Glutamatergic neuron (in vitro differentiated cells): ENCODE data around the gene SF3A2. TPM values are rescaled to one million over a fixed set of nuclear protein-coding genes. Genes with fewer than 3 reads are reported as not detected.
A peak's percentile ranks its signal among the peaks of the same experiment; 100 is the strongest.

Source experiments
- DNase-seq: peaks from one replicate; pipeline ENCODE4 v3.0.0; 2022
- H3K27ac Mint-ChIP-seq: one replicate; pipeline ENCODE4 v1.8.0; 2020; ENCODE audit warnings: mild to moderate bottlenecking, mixed read lengths, inconsistent platforms; ENCODE audit not compliant: unreplicated experiment
- H3K27me3 Mint-ChIP-seq: one replicate; pipeline ENCODE4 v1.8.0; 2020; ENCODE audit warnings: mild to moderate bottlenecking, moderate library complexity, mixed read lengths, inconsistent platforms; ENCODE audit not compliant: unreplicated experiment
- H3K36me3 Mint-ChIP-seq: one replicate; pipeline ENCODE4 v1.8.0; 2020; ENCODE audit warnings: mild to moderate bottlenecking, mixed read lengths, inconsistent platforms; ENCODE audit not compliant: unreplicated experiment
- H3K4me1 Mint-ChIP-seq: one replicate; pipeline ENCODE4 v1.8.0; 2020; ENCODE audit warnings: mild to moderate bottlenecking, low read depth, mixed read lengths, inconsistent platforms; ENCODE audit not compliant: unreplicated experiment
- H3K4me3 Mint-ChIP-seq: one replicate; pipeline ENCODE4 v1.8.0; 2020; ENCODE audit warnings: mild to moderate bottlenecking, mixed read lengths, inconsistent platforms; ENCODE audit not compliant: unreplicated experiment
- H3K9me3 Mint-ChIP-seq: one replicate; pipeline ENCODE4 v1.8.0; 2020; ENCODE audit warnings: mild to moderate bottlenecking, moderate library complexity, mixed read lengths, inconsistent platforms; ENCODE audit not compliant: unreplicated experiment
- microRNA-seq: library from miRNA; unstranded; fragments of <30 nt; microRNA quantifications from one replicate; pipeline ENCODE4, GENCODE V29; 2020; ENCODE audit not compliant: unreplicated experiment
- total RNA-seq: library from RNA; stranded (reverse); fragmentation: NEBNext Ultra II Directional; extraction: Animal tissue kit (Norgen Biotek cat#: 25700); gene quantifications from one replicate; pipeline ENCODE4 v1.2.1, GENCODE V29; 2021; ENCODE audit not compliant: unreplicated experiment
- TF ChIP-seq, protein P1 (sequence below): fragments of 200-600 bp; sonication (generic); IDR thresholded peaks from one replicate; pipeline ENCODE4 v1.5.0; 2021; ENCODE audit not compliant: partially characterized antibody, unreplicated experiment

The SF3A2 gene
- total RNA-seq, 1 donor from 2014 or later: 101 TPM

DNA sequence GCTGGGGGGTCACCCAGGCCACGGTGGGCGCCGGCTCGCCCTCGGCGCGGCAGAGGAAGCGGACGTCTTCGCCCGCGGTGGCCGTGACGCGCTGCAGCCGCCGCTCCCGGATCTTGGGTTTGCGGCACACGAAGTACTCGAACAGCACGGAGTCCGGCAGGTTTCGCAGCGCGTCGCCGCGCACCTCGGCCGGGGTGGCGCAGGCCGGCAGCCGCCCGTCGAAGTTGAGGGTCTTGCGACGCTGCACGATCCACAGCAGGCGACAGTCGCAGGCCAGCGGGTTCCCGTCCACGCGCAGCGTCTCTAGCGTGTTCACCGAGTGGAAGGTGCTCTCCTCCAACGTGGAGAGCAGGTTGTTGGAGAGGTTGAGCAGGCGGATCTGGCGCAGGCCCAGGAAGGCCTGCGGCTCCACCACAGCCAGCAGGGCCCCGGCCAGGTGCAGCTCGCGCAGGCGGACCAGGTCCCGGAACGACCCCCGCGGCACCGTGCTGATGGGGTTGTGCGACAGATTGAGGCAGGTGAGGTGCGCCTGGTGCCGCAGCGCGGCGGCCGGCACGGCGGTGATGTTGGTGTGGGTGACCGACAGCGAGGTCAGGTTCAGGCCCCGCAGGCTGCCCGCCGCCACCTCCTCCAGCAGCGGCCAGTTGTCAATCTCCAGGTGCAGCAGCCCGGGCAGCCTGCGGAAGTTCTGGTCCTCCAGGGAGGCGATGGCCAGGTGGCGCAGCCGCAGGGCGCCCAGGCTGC, 54.0 kb downstream of the SF3A2 start:
- no peaks in the 10 kb centered on the region for H3K36me3 Mint-ChIP-seq
- no peak for DNase-seq
- H3K9me3 Mint-ChIP-seq: peaks cover 10% of the 10 kb centered on the region
- H3K27me3 Mint-ChIP-seq: peaks cover 21% of the 10 kb centered on the region
- H3K4me1 Mint-ChIP-seq: peaks cover 12% of the 10 kb centered on the region
- H3K27ac Mint-ChIP-seq: no peak overlapping the region
- H3K4me3 Mint-ChIP-seq: no peak overlapping the region
- TF ChIP-seq, protein P1, sequence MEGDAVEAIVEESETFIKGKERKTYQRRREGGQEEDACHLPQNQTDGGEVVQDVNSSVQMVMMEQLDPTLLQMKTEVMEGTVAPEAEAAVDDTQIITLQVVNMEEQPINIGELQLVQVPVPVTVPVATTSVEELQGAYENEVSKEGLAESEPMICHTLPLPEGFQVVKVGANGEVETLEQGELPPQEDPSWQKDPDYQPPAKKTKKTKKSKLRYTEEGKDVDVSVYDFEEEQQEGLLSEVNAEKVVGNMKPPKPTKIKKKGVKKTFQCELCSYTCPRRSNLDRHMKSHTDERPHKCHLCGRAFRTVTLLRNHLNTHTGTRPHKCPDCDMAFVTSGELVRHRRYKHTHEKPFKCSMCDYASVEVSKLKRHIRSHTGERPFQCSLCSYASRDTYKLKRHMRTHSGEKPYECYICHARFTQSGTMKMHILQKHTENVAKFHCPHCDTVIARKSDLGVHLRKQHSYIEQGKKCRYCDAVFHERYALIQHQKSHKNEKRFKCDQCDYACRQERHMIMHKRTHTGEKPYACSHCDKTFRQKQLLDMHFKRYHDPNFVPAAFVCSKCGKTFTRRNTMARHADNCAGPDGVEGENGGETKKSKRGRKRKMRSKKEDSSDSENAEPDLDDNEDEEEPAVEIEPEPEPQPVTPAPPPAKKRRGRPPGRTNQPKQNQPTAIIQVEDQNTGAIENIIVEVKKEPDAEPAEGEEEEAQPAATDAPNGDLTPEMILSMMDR: no peak

DNA sequence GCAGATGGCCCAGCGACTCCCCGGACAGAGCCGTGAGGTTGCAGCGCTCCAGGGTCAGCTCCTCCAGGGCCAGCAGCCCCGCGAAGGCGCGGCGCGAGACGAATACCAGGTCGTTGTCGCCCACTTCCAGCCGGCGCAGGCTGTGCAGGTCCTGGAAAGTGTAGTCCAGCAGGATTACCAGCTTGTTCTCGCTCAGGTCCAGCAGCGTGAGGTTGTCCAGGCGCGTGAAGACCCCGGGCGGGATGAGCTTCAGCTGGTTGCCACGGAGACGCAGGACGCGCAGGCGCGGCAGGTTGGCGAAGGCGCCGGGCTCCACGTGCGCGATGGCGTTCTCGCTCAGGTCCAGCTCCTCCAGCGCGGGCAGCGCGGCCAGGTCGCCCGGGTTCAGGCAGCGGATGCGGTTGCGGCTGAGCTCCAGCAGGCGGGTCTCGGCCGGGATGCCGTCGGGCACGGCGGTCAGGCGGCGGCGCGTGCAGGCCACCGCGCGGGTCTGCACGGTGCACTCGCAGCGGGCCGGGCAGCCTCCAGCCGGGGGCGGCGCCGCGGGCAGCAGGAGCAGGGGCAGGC, 54.6 kb downstream of the SF3A2 start:
- Mint-ChIP-seq H3K36me3 (no peaks in the 10 kb centered on the region), H3K4me1 (peaks cover 12% of the 10 kb centered on the region), H3K27ac (no peak overlapping the region), H3K27me3 (peaks cover 21% of the 10 kb centered on the region), H3K9me3 (peaks cover 10% of the 10 kb centered on the region), H3K4me3 (no peak overlapping the region)
- TF ChIP-seq, protein P1: peak; percentile 45
- peak; percentile 84 for DNase-seq

DNA sequence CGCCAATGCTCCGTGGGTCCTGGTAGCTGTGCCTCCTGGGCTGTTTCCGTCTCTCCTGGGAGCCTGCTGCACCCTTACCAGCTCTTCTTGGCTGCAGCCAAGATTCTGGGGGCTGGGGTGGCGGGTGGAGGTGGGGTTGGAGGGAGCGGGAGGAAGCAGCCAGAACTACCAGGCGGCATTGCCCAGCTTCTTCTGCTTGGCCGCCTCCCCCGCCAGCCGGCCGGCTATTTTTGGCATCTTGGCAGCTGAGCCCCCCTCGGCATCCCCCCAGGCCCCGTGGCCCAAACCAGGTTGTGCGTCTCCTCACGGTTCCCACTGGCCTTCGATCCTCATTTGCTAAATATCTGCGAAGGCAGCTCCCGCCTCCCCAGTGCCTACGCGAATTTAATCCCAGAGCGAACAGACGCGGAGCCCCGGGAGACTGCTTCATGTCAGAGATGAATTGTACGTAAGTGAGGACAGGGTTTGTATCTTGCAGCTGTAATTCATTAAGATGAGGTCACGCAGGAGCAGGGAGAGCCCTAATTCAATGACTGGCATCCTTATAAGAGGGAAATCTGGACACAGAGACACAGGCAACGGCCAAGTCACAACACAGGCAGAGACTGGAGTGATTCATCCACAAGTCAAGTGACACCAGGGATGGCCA, 58.2 kb downstream of the SF3A2 start:
- Mint-ChIP-seq H3K36me3 (no peaks in the 10 kb centered on the region), H3K27ac (no peak overlapping the region), H3K9me3 (peaks cover 2% of the 10 kb centered on the region), H3K4me1 (peaks cover 5% of the 10 kb centered on the region), H3K4me3 (peak overlapping the region; percentile 63), H3K27me3 (peaks cover 5% of the 10 kb centered on the region)
- DNase-seq: peak; percentile 54
- TF ChIP-seq, protein P1: no peak

DNA sequence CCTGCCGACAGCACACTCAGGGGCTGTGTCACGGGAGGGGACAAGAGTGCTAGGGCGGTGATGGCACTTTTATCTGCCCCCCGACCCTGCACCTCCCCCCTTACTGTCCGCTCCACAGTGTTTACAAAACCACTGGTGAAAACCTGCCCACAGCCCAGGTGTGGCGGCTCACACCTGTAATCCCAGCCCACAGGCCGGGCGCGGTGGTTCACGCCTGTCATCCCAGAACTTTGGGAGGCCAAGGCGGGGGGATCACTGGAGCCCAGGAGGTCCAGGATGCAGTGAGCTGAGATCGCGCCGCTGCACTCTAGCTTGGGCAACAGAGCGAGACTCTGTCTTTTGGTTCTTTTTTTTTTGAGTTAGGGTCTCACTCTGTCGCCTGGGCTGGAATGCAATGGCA, 59.5 kb downstream of the SF3A2 start:
- no peak overlapping the region for H3K4me3 Mint-ChIP-seq
- peaks cover 5% of the 10 kb centered on the region for H3K27me3 Mint-ChIP-seq
- no peak overlapping the region for H3K27ac Mint-ChIP-seq
- peaks cover 2% of the 10 kb centered on the region for H3K9me3 Mint-ChIP-seq
- H3K4me1 Mint-ChIP-seq: peaks cover 6% of the 10 kb centered on the region
- TF ChIP-seq, protein P1: no peak
- no peaks in the 10 kb centered on the region for H3K36me3 Mint-ChIP-seq
- DNase-seq: no peak

Small RNAs within 50 kb of the gene (microRNA-seq; reads per million reads assigned to microRNA genes)
- gene MIR1227: 144 reads per million, percentile 77 among the genes with 10 or more reads in this experiment
- gene MIR4321: not detected

Other genes starting within 250 kb of the SF3A2 start
- 70.4 TPM for gene BTBD2, start 221.1 kb upstream of the SF3A2 start, total RNA-seq
- gene MKNK2, start 185.6 kb upstream of the SF3A2 start, total RNA-seq: 149 TPM
- gene MOB3A, start 140.5 kb upstream of the SF3A2 start, total RNA-seq: 66.0 TPM
- 10.6 TPM for gene IZUMO4, start 139.9 kb upstream of the SF3A2 start, total RNA-seq
- gene AP3D1, start 85.3 kb upstream of the SF3A2 start, total RNA-seq: 133 TPM
- gene DOT1L, start 72.9 kb upstream of the SF3A2 start, total RNA-seq: 71.4 TPM
- 164 TPM for gene PLEKHJ1, start 495 bp upstream of the SF3A2 start, total RNA-seq
- 11.0 TPM for gene AMH, start 12.5 kb downstream of the SF3A2 start, total RNA-seq
- gene JSRP1, start 19.6 kb downstream of the SF3A2 start, total RNA-seq: not detected
- not detected for gene PEAK3, start 45.4 kb downstream of the SF3A2 start, total RNA-seq
- 0.25 TPM for gene LINGO3, start 71.3 kb downstream of the SF3A2 start, total RNA-seq
- 105 TPM for gene LSM7, start 91.8 kb downstream of the SF3A2 start, total RNA-seq
- 166 TPM for gene SPPL2B, start 91.9 kb downstream of the SF3A2 start, total RNA-seq
- 0.29 TPM for gene TMPRSS9, start 123.4 kb downstream of the SF3A2 start, total RNA-seq
- 91.5 TPM for gene TIMM13, start 190.8 kb downstream of the SF3A2 start, total RNA-seq
- 45.8 TPM for gene LMNB2, start 220.1 kb downstream of the SF3A2 start, total RNA-seq
- gene GADD45B, start 239.3 kb downstream of the SF3A2 start, total RNA-seq: 3.8 TPM